Right ventricle myocardium superior (tissue), 1 donor: ENCODE data around the gene CDC25B. TPM values are rescaled to one million over a fixed set of nuclear protein-coding genes. Genes with fewer than 3 reads are reported as not detected.

ENCODE experiments used
- ATAC-seq: fragments of 200-7000 bp; cut with Tn5 transposase; one replicate; pipeline ENCODE4 v1.9.1; 2020; ENCODE audit warnings: mild to moderate bottlenecking; ENCODE audit not compliant: poor library complexity
- DNase-seq: peaks from one replicate; pipeline ENCODE4 v3.0.0-alpha.2; 2020
- intact Hi-C: fragments of 100-400 bp; cut with DNase I; formaldehyde crosslinking; loops from one replicate; pipeline ENCODE4 v1.11.2; 2022
- total RNA-seq: library from RNA; stranded (reverse); fragmentation: NEBNext Ultra II Directional; extraction: Animal tissue kit (Norgen Biotek cat#: 25700); gene quantifications from one replicate; pipeline ENCODE4 v1.2.1, GENCODE V29; 2021
- donor health status: DM: no; HTN: yes; CAD: no; lungs with severe emphysema.

The CDC25B gene
- total RNA-seq, 1 donor from 2014 or later = 5.7 TPM

- intact Hi-C loops = no loop called here
- no peak for DNase-seq
- no peak for ATAC-seq
These were observed 2.8 kb downstream of the CDC25B start for GRCh38 chr20:3798908-3799248.

DNA sequence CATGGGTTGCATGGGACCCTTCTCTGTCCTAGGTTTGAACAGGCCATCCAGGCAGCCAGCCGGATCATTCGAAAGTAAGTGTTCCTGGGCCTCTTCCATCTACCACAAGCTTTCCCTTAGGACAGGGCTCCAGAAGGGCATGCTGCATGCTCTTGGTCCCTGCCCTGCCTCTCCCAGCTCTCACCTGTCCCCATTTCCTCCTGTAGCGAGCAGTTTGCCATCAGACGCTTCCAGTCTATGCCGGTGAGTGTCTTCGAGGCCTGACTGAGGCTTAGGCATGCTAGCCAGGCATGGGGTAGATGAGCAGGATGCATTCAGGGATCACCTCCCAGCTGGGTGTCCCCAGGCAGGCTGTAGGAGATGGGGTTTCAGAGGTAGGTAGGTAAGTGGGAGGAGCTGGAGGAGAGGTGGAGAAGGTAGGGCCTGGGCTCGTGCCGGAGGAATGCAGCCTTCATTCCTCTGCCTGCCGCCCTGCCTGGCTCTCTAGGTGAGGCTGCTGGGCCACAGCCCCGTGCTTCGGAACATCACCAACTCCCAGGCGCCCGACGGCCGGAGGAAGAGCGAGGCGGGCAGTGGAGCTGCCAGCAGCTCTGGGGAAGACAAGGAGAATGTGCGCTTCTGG, 4.3 kb downstream of the CDC25B start:
- ATAC-seq (no peak), DNase-seq (no peak)
- intact Hi-C loops = no loop called here

- DNase-seq = no peak
- intact Hi-C loops = no loop called here
These were observed 4.8 kb downstream of the CDC25B start for GRCh38 chr20:3800878-3801260.

DNA sequence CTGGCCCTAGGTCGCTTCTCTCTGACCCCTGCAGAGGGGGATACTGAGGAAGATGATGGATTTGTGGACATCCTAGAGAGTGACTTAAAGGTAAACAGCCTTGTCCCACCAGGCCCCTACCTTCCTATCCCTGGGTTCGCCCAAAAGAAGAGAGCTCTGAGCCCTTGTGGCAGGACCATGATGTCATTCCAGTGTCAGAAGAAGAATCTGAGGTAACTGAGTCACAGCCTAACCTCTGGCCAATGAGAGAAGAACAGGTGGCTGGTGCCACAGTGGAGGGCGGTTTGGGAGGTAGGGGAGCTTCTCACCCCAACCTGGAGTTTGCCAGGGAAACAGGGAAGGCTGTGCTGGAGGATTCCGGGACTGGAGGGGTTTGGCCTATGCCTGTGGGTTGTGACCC, 5.2 kb downstream of the CDC25B start:
- ATAC-seq (no peak), DNase-seq (no peak)
- intact Hi-C loops = no loop called here

More at GRCh38 chr20:3800878-3801260, 4.8 kb downstream of the CDC25B start:
- no peak for ATAC-seq

- intact Hi-C loops = no loop called here
- ATAC-seq (no peak), DNase-seq (no peak)
These were observed 5.7 kb downstream of the CDC25B start for GRCh38 chr20:3801846-3802245.

GRCh38 chr20:3802524-3803239, 6.6 kb downstream of the CDC25B start:
- ATAC-seq = no peak
- intact Hi-C loops = no loop called here
- no peak for DNase-seq

DNA sequence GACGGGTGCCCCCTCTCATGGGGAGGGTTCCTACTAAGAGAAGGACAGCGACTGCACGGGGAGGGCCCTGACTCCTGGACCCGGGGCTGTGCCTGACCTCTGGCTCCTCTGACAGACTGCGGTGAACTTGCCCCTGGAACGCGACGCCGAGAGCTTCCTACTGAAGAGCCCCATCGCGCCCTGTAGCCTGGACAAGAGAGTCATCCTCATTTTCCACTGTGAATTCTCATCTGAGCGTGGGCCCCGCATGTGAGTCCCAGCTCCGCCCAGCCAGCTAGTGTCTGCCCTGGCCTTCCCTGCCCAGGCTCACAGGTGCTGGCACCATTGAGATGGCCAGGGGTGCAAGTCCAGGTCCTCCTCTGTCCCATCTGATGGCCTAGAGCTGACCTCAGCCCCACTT, 7.2 kb downstream of the CDC25B start:
- intact Hi-C loops = no loop called here
- no peak for DNase-seq
- no peak for ATAC-seq

DNA sequence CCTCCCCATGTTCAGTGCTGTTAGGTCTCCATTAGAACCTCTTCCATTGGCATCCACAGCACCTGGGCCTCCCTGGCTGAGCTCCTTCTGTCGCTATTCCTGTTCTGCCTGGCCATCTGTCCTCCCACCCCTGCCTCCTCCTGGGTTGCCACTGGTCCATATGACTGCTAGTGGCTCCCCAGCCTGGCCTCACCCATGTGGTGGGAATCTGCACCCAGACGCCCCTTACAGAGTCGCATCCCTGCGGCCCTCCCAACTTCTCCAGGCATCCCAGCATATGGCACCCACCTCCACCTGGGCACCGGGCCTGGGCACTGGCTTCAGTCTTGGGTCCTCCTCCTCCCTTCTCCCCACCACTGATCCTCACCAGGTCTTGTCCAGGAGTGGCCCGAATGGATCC, 7.7 kb downstream of the CDC25B start:
- no peak for DNase-seq
- ATAC-seq = no peak

GRCh38 chr20:3804254-3804751, 8.2 kb downstream of the CDC25B start:
- ATAC-seq (no peak), DNase-seq (no peak)
- intact Hi-C loops = no loop called here

More for the DNA sequence above, 7.7 kb downstream of the CDC25B start:
- intact Hi-C loops = no loop called here

GRCh38 chr20:3804781-3805180, 8.7 kb downstream of the CDC25B start:
- ATAC-seq (no peak), DNase-seq (no peak)
- intact Hi-C loops = no loop called here

- no peak for DNase-seq
- intact Hi-C loops = no loop called here
- no peak for ATAC-seq
These were observed 12.4 kb downstream of the CDC25B start for GRCh38 chr20:3808544-3808943.

- ATAC-seq = peak; percentile 91
- intact Hi-C loops = no loop called here
- peak; percentile 99 for DNase-seq
These were observed 15.6 kb downstream of the CDC25B start for GRCh38 chr20:3811467-3812258.

DNA sequence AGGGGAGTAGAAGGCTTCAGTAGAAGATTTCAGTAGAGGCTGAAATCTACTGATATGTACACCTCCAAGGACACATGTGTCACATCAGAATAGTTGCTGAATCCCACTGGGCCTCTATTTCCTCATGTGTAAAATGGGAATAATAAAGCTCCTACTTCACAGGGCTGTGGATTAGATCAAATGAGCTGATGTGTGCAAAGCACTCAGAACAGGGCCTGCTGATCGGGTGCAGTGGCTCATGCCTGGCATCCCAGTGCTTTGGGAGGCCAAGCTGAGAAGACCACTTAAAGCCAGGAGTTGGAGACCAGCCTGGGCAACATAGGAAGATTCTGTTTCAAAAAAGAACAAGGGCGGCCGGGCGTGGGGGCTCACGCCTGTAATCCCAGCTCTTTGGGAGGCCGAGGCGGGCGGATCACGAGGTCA, 16.2 kb downstream of the CDC25B start:
- ATAC-seq = no peak
- intact Hi-C loops = no loop called here
- DNase-seq = no peak

DNA sequence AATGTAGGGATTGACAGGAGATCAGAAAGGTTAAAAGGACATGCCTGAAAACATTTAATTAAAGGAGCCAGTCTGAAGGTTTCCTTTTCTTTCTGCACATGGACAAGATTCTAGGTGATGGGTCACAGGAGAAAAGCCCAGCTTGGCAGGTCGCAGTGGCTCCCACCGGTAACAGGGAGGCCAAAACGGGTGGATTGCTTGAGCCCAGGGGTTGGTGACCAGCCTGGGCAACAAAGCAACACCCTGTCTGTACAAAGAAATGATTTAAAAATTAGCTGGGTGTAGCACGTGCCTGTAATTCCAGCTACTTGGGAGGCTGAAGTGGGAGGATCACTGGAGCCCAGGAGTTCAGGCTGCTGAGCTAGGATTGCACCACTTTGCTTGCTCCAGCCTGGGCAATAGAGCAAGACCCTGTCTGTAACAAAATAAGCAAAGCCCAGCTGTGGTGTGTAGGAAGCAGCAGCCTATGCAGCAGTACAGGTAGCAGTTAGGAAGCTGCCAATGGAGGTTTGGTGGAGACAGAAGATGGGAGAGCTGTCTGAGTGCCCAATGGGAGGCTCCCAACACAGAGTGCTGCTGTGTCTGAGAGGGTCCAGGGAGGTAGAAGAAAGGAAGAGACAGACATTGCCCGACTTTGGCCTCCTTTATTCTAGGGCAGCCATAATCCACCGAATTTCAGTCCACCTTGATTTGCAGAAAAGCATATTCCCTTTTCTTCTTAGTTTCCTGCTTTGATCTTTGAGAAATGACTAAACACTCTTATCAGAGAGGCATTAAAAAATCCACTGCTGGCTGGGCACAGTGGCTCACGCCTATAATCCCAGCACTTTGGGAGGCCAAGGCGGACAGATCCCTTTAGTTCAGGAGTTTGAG, 17.1 kb downstream of the CDC25B start:
- intact Hi-C loops = no loop called here
- no peak for DNase-seq

DNA sequence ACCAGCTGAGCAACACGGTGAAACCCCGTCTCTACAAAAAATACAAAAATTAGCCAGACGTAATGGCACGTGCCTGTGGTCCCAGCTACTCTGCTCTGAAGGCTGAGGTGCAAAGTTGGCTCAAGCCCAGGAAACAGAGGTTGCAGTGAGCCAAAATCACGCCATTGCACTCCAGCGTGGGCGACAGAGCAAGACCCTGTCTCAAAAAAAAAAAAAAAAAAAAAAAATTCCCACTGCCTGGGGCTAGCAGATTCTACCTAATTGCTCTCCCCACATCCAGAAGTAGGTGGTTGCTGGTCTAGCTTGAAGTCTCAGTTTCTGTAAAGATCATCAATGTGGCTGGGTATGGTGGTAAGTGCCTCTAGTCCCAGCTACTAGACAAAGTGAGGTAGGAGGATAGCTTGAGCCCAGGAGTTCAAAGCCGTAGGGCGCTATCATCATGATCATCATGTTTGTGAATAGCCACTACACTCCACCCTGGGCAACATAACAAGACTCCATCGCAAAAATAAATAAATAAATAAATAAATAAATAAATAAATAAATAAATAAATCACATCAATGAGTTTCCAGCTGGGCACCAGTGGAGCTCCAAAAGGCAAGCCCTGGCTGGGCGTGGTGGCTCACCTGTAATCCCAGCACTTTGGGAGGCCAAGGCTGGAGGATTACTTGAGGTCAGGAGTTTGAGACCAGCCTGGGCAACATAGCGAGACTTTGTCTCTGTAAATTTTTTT, 17.9 kb downstream of the CDC25B start:
- ATAC-seq (no peak), DNase-seq (no peak)
- intact Hi-C loops = no loop called here

More for the DNA sequence above, 17.1 kb downstream of the CDC25B start:
- ATAC-seq = no peak

DNA sequence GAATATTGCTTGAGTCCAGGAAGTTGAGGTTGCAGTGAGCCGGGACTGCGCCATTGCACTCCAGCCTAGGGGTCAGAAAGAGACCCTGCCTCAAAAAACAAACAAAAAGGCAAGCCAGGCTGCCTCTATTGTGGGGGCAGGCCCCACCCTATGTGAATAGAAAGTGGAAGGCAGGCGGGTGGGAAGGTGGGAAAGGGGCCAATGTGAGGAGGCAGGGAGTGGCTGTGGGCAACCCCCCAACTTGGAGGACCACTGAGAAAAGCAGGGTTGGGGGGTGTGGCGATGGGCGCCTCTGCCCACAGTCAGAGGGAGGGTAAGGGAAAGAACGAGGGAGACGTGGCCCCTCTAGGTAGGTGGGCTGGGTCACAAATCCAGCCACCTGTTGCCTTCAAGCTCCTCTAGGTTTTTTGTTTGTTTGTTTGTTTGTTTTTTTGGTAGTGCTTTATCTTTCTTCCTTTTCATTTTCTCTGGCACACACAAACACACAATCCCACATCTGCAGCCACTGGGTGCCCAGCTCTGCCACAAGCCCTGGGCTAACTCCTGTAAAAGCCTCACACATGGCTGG, 18.9 kb downstream of the CDC25B start:
- ATAC-seq = no peak
- DNase-seq = no peak
- intact Hi-C loops = no loop called here

DNA sequence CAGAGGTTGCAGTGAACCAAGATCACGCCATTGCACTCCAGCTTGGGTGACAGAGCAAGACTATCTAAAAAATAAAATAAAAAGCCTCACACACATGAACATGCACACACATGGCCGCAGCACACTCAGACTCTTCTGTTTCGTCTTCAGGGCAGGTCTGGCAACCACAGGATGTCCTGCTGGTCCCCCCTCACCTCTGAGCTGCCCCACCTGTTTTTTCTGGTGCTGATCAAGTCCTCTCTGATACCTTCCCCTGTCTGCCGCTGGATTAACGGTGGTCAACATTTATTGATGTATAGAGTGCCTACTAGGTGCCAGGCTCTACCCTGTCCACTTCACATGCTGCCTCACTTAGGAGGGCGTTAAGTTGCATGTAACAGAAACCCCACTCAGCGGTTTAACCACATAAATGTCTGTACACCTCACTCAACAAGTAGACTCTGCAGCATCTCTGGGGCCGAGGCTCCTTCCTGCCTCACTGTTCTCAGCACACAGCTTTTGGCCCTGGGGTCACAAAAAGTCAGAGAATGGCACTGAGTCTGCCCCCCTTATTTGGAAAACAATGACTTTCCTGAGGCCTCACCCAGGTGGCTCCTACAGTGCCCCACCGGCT, 19.7 kb downstream of the CDC25B start:
- intact Hi-C loops = no loop called here
- no peak for DNase-seq
- ATAC-seq = no peak
